NCI-H226 (cell line): ENCODE data around the gene CHN2.

Experiments used
- DNase-seq: peaks from one replicate; pipeline ENCODE4 v3.0.0-alpha.2; 2015

Gene CHN2

GRCh38 chr7:29315122-29315891 lies 120.7 kb downstream of the CHN2 start:
- peak; percentile 90 for DNase-seq

DNA sequence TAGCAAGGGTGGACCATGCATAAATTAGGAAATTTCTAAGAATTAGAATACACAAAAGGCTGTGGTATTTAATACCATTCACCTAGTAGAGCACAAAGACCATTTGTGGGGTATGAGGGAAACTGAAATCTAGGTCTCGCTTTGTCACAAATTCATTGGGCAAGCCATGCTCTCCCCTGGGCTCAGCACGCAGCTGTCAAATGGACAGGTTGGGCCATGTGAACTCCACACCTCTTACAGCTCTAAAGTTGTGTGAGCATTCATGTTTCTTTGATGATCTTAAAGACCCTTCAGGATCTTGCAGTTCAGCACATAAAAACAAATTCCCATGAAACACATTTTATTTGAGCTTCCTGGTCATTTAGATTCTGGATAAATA lies 121.3 kb downstream of the CHN2 start:
- DNase-seq = no peak

DNA sequence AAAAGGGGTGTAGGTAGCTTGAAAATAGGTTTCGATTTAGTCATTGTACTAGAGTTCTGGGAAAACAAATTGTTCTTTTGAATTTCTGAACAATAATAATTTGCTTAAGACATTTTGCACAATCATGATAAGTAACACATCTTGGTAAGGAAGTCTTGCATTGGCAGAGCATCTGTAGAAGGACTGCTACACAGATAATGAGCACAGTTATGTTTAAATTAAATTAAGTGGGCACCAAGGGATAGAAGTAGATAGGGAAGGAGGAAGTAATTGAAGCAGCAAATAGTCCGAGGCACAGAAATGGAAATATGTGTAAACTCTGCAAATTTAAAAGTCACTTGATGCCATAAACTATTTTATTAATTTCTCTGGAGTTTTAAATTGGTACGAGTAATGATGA lies 122.4 kb downstream of the CHN2 start:
- no peak for DNase-seq

- no peak for DNase-seq
Measured at GRCh38 chr7:29318853-29319718, 124.5 kb downstream of the CHN2 start.

DNA sequence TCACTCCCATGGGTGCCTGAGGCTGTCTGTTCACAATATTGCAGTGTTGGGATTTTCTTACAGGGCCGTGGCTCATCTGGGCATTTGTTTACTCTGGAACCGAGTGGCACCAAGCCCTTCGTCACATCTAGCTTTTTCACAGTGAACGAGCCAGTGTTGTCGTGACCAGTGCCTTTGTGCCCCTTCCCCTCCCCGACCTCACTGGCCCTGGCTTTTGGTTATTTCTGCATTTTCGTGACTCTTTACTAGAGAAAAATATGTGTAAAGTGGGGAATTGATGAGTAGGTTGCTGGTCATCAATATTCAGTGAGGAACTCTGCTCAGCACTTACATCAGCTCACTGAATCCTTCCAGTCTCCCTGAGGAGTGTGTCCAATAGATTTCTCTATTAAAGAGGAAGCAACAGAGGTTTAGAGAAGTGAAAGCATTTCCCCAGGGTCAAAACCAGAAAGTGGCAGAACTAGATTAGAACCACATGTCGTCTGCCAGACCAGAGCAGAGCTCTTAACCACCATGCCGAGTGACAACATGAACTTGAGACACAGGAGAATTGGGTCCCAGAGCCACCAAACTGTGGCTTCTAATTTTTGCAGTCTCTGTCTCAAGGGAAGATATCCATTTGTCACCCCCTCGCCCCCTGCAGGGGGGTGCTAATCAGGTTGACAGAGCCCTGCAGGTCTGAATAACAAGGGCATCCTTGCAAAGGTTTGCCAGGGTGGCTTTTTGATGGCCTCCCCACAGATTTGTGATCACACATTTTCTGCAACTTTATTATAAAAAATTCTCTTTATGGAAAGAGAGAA lies 125.3 kb downstream of the CHN2 start:
- no peak for DNase-seq

GRCh38 chr7:29320577-29320976 lies 126.0 kb downstream of the CHN2 start:
- no peak for DNase-seq

GRCh38 chr7:29322023-29322712 lies 127.6 kb downstream of the CHN2 start:
- DNase-seq = no peak

DNA sequence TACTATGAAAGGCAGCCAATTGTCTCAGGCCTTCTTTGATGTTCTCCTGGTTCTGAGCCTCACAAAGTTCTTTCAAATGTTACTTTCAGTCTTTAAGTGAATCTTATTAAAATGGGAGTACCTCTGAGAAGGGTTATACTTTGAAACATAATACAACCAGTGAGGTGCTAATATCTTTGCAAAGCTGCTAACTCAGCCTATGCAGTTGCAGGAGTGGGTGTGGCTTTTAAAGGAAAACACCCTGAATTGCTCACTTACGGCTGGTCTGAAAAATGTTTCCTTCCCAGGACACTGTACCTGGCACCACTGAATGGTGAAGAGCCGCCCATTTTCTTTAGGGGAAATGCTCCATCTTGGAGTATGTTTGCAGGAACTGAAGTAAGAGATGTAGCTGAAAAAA lies 130.9 kb downstream of the CHN2 start:
- DNase-seq = no peak

DNA sequence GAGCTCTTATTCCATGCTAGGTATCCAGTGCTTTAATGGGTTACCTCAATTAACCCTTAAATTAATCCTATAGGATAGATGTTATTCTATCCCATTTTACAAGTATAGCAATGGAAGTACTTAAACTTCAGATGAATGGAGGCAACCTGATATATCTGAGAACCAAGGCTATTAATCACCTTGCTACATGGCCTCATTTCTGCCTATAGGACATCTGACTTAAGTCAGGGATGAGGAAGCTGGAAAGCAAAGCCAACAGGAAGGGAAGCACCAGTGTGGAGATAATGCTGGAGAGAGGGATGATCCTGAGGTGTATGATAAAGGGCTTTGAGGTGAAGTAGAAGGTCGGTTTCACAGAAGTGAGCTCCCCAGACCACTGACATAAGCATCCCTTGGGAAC lies 132.3 kb downstream of the CHN2 start:
- no peak for DNase-seq

DNA sequence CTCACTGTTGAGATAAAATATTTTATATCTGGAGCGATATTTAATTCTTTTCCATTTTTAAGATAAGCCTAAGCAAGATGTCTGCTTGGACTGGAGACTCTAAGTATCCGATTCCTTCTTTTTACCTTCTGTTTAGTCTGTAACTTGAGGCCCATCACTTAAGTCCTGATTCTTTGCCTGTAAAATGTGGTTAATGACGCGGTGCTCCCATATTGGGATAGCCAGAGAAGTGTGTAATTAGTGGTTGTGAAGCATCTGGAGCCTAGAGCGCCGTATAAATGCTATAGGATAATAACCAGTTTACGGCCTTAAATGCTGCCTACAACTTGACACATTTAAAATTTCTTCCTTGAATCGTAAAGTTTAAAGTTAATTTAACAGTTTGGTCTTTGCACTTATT lies 132.9 kb downstream of the CHN2 start:
- no peak for DNase-seq

DNA sequence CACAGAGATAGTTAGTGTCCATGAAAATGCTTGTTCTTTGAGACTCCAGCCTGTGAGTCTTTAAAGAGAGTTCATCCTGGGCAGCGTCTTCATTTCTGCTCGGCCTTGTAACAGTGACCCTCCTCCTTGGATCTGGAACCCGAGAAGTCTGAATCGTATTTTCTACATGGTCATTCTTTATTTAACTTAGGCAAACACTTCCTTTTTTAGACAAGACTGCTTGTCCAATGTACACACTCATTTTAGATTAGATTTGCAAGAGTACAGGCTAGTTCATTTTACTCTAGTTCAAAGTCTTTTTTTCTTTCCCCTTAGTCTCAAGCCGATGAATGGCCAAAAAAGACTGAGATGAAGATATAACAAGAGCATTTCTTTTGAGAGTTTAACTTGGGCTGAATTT lies 133.5 kb downstream of the CHN2 start:
- DNase-seq = no peak

DNA sequence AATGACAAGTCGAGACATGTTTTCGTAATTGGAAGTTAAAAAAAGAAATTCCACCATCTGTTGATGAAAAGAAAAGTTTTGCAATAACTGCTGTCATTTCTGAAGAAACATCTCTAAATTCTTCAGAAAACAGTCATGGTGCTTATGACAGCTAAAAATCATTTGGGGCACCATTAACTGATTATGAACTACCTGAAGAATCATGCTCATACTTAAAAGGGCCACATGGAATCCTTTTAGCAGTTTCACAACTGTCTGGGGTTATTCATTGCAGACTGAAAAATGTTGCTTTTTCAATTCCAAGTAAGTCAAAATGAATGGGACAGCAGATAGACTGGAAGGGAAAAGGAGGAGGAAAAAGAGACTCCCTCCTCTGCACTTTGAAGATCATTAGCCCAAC lies 134.2 kb downstream of the CHN2 start:
- DNase-seq = peak; percentile 62

DNA sequence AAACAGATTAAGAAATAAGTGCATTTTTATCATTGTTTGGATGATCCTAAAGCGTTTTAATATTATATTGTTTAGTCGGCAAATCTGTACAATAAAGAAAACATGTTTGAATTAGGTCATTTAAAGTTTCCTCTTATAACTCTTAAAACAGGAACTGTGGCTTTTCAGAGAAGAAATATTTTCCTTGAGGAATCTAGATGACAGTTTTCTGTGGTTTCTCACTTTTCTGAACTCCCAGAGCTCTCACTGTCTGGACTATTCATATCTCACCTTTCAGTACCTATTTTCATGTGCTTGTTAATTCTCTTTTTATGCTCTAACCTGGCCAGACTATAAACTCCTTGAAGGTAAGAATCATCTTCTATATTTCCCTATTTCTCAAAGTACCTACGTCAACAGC lies 135.1 kb downstream of the CHN2 start:
- DNase-seq = no peak

DNA sequence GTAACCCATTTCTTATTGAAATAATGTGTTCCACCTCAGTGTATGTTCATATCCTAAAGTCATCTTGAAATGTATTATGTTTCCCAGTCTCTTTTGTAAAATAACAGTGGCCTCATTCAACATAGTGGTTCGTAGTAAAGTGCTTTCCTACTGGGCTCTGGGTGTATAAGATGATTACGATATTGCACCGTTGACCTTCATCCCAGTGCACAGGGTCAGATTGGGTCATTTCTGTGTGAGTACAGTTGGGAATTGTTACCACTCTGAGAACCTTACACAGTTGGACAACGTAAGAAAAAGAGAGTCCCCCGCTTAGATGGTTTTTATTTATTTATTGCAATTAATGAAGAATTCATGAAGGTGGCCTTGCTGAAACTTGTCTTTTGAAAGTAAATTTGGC lies 135.6 kb downstream of the CHN2 start:
- no peak for DNase-seq

DNA sequence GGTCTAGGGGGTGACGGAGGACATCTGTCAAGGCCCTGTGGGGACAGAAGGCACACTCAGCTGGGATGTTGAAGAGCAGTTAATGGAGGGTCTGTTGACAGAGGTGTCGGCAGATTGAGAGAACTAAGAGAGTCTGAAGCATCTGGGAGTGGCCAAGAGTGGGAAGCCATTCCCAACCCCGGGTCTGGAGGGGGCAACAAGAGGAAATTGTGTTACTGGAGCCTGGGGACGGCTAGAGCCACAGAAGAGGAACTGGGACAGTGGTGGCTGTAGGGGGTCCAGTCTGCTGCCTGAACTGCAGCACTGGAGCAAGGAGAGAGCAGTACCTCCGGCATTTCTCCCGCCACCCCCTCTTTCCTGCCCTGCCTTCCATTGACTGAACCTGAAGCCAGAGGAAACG lies 136.6 kb downstream of the CHN2 start:
- no peak for DNase-seq

DNA sequence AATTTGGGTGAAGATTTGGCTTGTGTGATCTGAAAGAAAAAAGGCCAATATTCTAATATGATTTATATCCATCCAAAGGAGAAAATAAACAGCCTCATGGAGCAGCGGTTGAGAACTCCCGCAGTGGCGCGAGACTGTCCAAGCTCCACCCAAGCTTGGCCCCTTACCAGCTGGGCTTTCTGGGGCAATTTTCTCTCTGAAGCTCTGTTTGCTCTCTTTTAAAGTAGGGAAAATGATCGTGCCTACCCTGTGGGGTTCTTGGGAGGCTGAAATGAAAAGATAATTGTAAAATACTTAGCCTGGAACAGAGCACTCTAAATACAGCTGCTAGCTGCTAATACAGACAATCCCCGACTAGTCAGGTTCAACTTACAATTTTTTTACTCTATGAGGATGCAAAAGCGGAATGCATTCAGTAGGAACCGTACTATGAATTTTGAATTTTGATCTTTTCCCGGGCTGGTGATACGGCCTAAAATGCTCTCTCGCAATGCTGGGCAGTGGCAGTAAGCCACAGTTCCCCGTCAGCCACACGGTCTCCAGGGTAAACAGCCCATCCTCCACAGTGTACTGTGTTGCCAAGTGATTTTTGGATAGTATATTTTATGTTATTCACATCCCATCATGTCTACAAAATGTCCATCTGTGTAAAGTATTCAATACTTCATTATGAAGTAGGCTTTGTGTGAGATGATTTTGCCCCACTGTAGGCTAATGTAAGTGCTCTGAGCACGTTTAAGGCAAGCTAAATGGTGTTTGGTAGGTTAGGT lies 137.7 kb downstream of the CHN2 start:
- no peak for DNase-seq

DNA sequence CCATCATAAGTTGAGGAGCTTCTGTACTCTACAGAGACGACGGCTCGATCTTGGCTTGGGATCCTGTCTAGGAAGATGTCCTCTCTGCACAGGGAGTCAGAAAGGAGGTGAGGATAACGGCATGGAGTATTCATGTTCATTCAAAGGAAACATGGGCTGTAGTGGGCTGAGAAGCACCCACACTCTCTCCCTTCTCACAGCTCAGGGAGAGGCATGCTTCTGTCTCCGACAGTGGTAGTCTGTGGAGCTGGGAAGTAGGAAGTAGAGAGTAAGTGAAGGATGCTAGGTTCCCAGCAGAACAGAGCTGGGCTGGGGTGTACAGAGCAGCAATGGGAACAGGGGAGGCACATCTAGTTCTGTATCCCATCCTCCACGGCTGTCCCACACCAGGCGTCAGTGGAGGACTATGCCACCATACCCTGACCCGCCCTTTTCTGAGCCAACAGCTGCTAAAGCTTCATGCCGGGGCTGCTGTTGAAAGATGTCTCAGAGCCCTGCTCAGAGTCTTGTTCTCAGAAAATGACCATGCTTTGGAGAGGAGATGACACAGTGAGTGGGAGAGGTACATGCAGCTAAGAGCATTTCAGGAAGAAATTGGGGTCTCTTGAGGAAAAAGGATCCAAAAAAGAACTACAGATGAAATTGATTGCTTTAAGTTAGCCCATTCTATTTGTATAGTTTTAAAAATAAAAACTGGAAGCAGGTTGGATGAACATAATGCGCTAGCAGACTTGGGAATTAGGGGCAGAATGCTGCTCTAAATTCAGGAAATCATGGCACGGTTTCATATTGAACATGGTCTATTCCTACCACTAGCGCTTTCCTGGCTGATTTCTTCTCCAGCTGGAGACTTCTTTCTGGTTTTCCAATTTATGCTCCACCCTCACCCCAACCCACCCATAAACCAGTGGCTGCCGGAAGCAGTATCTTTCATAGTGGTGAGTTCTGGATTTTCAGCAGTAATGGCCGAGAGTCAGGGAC lies 138.6 kb downstream of the CHN2 start:
- DNase-seq = no peak

DNA sequence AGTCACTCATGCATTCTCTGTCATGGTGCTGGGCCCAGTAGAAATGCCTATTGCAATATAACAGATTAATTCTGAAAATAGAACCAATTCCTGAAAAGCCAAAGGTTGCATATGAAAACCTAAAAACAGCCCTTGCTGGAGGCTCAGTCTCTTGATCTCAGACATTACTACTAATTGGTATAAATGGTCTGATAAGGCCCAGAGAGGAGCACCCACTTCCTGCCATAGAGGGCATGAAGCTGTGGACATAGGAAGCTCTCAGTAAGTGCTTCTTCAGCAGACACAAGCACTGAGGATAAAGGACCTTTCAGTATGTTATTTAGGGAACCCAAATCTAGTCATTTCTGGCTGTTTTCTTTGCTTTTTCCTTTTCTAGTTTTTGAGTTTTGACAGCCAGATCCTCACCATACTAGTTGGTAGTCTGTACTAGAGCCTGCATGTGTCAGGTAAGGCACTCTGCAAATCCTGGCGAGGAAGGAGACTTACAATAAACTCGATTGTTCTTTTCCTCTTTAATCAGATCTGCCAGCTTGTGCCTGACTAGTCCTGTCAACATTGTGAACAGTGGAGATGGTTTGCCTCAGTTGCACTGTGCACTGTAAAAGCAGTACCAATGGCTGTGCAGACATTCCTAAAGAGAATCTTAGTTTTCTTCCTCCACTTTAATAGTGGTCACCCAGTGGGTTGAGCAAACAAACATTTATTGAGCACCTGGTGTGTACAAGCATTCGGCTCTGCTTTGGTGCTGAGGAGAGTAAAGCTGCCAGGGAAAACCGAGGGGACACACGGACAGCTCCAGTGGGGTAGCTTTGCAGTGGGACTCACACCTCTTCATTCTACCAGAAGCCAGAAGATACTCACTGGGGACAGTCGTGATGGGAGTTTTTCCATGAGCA lies 140.9 kb downstream of the CHN2 start:
- no peak for DNase-seq

DNA sequence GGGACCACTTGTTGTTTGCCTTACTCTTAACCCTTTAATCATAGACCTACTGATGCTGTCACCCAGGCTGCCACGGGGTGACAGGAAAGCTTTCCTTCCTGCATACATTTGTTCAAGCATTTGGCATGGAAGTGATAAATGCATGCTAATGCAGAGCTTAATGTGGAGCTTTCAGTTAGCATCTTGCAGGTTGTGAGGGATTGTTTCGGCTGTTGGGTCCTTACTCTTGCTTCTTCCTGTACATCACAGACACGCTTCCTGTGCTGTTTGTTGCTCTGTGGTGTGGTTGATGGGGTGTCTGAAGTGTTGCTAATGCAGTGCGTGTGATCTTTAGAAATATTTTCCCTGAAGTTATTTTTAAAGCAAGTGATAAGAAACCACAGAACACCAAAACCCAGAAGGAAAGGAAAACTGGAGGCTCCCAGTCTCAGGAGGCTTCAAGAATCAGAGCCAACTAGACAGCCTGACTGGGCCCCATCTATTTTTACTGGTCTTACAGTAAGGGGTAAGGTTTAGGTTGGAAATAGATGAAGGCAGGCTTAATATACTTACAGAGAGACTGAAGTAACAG lies 143.1 kb downstream of the CHN2 start:
- DNase-seq = peak; percentile 95
